ENCODE results near the gene ZAP70.

- no peak for TF ChIP-seq CTCF (IDR thresholded peaks at IDR 0.05)
- TF ChIP-seq EZH2 (IDR thresholded peaks at IDR 0.05; ENCODE audit: borderline replicate concordance, insufficient read depth, low read depth, low read length, poor library complexity, severe bottlenecking): no peak
These were observed 10.5 kb upstream of the ZAP70 start for GRCh38 chr2:97702731-97703470.
